ENCODE data around the gene TIE1. TPM values are rescaled to one million over a fixed set of nuclear protein-coding genes. Genes with fewer than 3 reads are reported as not detected.

TIE1 gene
- total RNA-seq, 4 donors from 2014 or later, result 30.6 to 65.1 (median 47.7) TPM

- H3K27me3 ChIP-seq, result no peaks in the 10 kb centered on the region
- WGBS, 2 donors, result 71 to 79% methylated on average over 5 of the region's 5 CpGs
- no peaks in the 10 kb centered on the region for H3K36me3 ChIP-seq
- intact Hi-C loops (cut with DNase I), result no loop called here
- no peak overlapping the region for H3K4me3 ChIP-seq (replicated peaks in 1 of 3)
- peaks cover 49 to 64% of the 10 kb centered on the region in 2 donors for H3K4me1 ChIP-seq
- H3K27ac ChIP-seq, result peak overlapping the region; percentile 96 to 100 (median 97)
- TF ChIP-seq, protein P1, sequence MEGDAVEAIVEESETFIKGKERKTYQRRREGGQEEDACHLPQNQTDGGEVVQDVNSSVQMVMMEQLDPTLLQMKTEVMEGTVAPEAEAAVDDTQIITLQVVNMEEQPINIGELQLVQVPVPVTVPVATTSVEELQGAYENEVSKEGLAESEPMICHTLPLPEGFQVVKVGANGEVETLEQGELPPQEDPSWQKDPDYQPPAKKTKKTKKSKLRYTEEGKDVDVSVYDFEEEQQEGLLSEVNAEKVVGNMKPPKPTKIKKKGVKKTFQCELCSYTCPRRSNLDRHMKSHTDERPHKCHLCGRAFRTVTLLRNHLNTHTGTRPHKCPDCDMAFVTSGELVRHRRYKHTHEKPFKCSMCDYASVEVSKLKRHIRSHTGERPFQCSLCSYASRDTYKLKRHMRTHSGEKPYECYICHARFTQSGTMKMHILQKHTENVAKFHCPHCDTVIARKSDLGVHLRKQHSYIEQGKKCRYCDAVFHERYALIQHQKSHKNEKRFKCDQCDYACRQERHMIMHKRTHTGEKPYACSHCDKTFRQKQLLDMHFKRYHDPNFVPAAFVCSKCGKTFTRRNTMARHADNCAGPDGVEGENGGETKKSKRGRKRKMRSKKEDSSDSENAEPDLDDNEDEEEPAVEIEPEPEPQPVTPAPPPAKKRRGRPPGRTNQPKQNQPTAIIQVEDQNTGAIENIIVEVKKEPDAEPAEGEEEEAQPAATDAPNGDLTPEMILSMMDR (IDR thresholded peaks at IDR 0.05), result no peak
- no peak for TF ChIP-seq POLR2A (IDR thresholded peaks at IDR 0.05)
- no peaks in the 10 kb centered on the region for H3K9me3 ChIP-seq
- no peak for DNase-seq
Measured at GRCh38 chr1:43292679-43293078, 8.1 kb upstream of the TIE1 start.

DNA sequence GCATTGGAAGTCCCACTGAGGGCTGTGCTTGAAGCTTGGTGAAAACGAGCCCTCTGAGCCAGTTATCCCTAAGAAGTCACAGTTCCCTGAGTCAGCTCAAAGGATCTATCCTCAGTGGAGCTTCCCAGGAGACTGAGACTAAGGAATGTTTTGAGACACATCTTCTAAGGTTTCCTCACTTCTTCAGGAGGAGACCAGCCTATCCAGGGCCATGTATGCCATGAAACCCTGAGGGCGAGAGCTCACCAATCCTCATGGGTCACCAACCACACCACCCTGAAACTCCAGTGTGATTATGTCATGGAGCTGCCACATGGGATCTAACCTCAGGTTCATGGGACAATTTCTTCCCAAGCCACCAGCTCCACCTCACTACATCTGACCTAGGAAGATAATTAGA lies 7.6 kb upstream of the TIE1 start:
- no peak for TF ChIP-seq POLR2A (IDR thresholded peaks at IDR 0.05)
- TF ChIP-seq, protein P1 (IDR thresholded peaks at IDR 0.05), result no peak
- WGBS, 2 donors, result 78 to 85% methylated on average over 2 of the region's 2 CpGs

DNA sequence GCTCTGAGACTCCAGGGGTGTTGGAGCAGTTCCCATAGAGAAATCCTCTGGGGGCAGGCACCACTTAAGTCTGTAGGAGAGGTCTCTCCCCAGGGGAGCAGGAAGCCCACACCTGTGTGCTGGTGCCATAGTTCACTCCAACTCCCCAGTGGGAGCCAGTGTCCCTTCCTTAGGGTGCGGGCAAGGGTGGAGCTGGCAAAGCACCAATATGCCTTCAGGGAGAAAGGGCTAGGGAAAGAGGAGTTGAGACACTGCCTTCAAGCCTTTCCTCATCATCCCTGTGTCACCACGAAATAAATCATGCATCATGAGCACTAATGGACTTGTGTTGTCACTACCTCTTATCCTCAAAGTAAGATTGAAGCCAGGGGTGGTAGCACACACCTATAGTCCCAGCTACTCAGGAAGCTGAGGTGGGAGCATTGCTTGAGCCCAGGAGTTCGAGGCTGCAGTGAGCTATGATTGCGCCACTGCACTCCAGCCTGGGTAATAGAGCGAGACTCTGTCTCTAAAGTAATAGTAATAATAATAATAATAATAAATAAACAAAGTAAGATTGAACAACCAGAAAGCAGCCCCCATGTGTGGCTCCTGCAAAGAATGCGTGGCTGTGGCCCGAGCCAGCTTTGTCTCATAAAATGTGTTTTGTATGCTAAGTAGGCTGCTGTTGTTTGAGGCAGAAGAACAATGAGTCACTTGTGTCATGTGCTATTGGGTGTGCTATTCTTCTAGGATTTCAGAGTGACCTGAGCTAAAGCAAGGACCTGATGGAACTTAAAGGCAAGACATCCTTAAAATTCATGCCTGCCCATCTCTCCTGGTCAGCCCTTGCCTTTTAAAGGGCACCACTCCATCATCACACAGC lies 6.7 kb upstream of the TIE1 start:
- Histone ChIP-seq H3K36me3 (no peaks in the 10 kb centered on the region), H3K9me3 (no peaks in the 10 kb centered on the region), H3K27ac (peak overlapping the region; percentile 96 to 100 (median 97)), H3K4me1 (peaks cover 63 to 78% of the 10 kb centered on the region in 2 donors), H3K27me3 (no peaks in the 10 kb centered on the region), H3K4me3 (replicated peaks in 1 of 3) (no peak overlapping the region)
- intact Hi-C loops (cut with DNase I), result no loop called here
- peak; percentile 55 to 58 for DNase-seq
- WGBS, 2 donors, result 64 to 69% methylated on average over 7 of the region's 7 CpGs
- peak in 1 of 2 donors; percentile 57 for TF ChIP-seq POLR2A (IDR thresholded peaks at IDR 0.05)
- TF ChIP-seq, protein P1 (IDR thresholded peaks at IDR 0.05), result no peak

More for the DNA sequence above, 7.6 kb upstream of the TIE1 start:
- no peaks in the 10 kb centered on the region for H3K36me3 ChIP-seq
- H3K4me3 ChIP-seq (replicated peaks in 1 of 3), result no peak overlapping the region
- DNase-seq, result no peak
- intact Hi-C loops (cut with DNase I), result no loop called here
- H3K27ac ChIP-seq, result peak overlapping the region; percentile 96 to 100 (median 97)
- H3K9me3 ChIP-seq, result no peaks in the 10 kb centered on the region
- no peaks in the 10 kb centered on the region for H3K27me3 ChIP-seq
- peaks cover 54 to 69% of the 10 kb centered on the region in 2 donors for H3K4me1 ChIP-seq

DNA sequence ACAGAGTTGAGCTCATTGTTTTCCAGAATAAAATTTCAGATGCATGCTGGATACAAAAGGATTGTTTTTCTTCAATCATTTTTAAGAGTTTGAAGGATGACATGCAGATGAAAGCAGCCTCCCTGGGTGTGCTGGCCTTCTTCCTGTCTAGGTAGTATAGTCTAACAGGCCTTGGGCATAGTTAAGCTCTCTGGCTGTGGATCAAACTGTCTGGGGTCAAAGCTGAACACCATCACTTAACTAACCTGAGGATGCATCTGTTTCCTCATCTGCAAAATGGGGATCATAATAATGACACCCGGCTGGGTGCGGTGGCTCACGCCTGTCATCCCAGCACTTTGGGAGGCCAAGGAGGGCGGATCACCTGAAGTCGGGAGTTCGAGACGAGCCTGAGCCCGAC lies 6.0 kb upstream of the TIE1 start:
- H3K27me3 ChIP-seq, result no peaks in the 10 kb centered on the region
- no peak for TF ChIP-seq POLR2A (IDR thresholded peaks at IDR 0.05)
- TF ChIP-seq, protein P1 (IDR thresholded peaks at IDR 0.05), result no peak
- peaks cover 70 to 85% of the 10 kb centered on the region in 2 donors for H3K4me1 ChIP-seq
- no peaks in the 10 kb centered on the region for H3K9me3 ChIP-seq
- no peaks in the 10 kb centered on the region for H3K36me3 ChIP-seq
- no peak for DNase-seq
- H3K27ac ChIP-seq, result peak overlapping the region; percentile 96 to 100 (median 97)
- 74 to 78% methylated on average over 8 of the region's 8 CpGs for WGBS, 2 donors
- intact Hi-C loops (cut with DNase I), result no loop called here
- no peak overlapping the region for H3K4me3 ChIP-seq (replicated peaks in 1 of 3)

GRCh38 chr1:43296207-43296606 lies 4.6 kb upstream of the TIE1 start:
- Histone ChIP-seq H3K36me3 (no peaks in the 10 kb centered on the region), H3K4me3 (replicated peaks in 1 of 3) (no peak overlapping the region), H3K27ac (peak overlapping the region; percentile 96 to 100 (median 97)), H3K9me3 (no peaks in the 10 kb centered on the region), H3K4me1 (peaks cover 80 to 90% of the 10 kb centered on the region in 2 donors), H3K27me3 (no peaks in the 10 kb centered on the region)
- DNase-seq, result no peak
- WGBS, 2 donors, result 17 to 24% methylated on average over 1 of the region's 1 CpG
- TF ChIP-seq POLR2A (IDR thresholded peaks at IDR 0.05), result no peak
- TF ChIP-seq, protein P1 (IDR thresholded peaks at IDR 0.05), result no peak
- intact Hi-C loops (cut with DNase I), result no loop called here
